HG03565 (cell line): ENCODE data around the gene GP2.

Source experiments
- ATAC-seq: cut with Tn5 transposase; IDR thresholded peaks from one replicate; pipeline ENCODE4 v1.9.1; 2021; ENCODE audit warnings: mild to moderate bottlenecking, moderate library complexity; ENCODE audit not compliant: unreplicated experiment

GP2 gene

GRCh38 chr16:20308266-20308665 lies 19.0 kb downstream of the GP2 start:
- no peak for ATAC-seq

GRCh38 chr16:20307791-20308190 lies 19.5 kb downstream of the GP2 start:
- ATAC-seq = no peak

DNA sequence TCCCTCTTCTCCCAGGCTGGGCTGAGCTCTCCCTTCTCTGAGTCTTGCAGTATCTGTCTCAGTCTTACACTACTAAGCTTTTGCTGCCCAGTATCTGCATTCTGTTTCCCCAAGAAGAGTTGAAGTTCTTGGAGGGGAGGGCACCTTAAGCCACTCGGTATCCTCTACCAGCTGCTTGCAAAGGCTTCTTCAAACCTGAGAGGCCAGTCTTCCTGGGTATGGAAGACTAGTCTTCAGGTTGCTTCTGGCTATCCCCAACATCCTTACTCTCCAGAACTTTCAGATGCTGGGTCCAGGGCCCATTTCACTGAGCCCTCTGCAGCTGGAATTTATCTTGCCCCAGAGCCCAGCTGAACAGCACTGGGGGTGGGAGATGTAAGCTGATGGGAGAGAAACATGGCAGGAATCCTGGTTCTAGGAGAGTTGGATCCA lies 20.1 kb downstream of the GP2 start:
- no peak for ATAC-seq

GRCh38 chr16:20306401-20306800 lies 20.9 kb downstream of the GP2 start:
- no peak for ATAC-seq

DNA sequence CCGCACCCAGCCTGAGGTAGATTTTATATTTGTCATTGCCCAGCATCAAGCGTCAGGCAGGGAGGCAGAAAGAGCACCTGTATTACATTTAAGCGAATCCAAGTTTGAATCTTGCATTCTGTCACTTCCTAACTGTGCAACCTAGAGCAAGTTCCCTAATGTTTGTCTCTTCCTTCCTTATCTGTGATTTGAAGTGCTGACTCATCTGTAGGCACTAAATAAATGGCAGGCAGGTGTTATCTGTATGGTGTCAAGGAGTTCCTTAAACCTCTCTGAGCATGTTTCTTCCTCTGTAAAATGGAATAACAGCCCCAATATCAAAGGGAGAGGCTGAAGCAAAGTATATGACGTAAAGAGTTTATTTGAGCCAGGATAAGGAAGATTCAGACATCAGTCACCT lies 24.3 kb downstream of the GP2 start:
- no peak for ATAC-seq

DNA sequence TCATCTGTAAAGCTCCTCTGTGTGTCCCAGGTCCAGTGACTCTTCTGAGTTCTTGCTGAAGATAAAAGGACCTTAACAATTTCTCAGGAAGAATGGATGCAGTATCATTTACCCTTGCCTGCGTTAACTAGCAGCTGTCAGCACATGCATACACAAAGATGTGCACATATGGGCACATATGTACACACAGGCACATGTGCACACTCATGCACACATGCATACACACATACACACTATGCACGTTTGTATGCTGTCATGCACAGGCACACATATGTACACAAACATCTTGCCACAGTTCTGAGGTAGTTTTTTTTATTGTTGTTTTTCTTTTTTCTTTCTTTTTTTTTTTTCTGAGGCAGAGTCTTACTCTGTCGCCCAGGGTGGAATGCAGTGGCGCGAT lies 24.9 kb downstream of the GP2 start:
- no peak for ATAC-seq

DNA sequence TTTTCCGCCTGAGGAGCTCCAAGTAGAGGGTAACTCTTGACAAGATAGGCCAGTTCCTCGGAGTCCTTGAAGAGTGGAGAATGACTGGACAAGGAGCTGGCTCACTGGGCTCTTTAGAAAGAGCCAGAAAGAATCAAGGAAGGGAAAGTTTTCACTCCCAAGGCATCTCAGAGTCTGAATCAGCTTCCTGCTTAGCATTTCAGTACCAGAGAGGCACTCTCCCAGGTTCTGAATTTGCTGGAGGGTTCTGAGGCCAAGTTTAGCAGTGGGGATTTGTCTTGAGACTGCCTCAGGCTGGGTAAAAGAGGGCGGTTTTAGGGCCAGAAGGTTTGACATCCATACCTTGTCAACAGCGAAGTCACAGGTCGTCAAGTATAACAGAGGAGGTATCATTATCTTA lies 25.5 kb downstream of the GP2 start:
- no peak for ATAC-seq

DNA sequence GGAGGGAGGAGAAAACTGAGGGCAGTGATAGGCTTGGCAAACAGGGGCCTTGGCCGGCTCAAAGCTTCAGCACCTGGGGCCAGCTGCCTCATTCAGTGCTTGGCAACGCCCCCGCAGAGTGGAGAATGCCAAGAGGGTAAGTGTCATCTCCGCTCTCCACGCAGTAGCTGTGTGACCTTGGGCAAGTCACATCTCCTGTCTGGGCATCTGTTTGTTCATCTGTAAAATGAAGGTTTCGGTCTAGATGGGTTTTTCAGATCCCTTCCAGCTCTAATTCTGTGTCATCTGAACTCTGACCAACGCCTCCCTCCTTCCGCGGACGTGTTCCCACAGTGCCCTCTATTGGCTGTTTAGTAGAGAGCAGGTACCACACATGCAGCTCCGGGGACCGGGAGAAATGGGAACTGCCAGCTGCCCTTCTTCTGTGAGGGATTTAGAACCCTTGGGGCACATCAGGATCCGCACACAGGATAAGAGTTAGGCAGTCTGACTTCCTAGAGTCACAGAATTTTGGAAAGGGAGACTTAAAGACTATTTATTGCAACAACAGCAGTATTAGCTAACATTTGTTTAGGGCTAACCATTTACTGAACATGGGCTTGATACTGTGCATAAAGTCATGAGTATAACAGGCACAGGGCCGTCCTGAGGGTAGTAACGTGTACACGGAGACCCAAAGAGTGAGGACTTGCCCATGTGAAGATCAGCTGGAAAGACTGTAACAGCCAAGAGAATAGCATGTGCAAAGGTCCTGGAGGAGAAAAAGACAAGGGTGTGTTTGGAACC lies 26.8 kb downstream of the GP2 start:
- no peak for ATAC-seq

GRCh38 chr16:20298452-20298851 lies 28.9 kb downstream of the GP2 start:
- ATAC-seq = no peak

- no peak for ATAC-seq
Observed at GRCh38 chr16:20291208-20292206, 35.8 kb downstream of the GP2 start.

GRCh38 chr16:20289571-20289970 lies 37.7 kb downstream of the GP2 start:
- ATAC-seq = no peak

- ATAC-seq = no peak
Observed at GRCh38 chr16:20285993-20286499, 41.3 kb downstream of the GP2 start.

- no peak for ATAC-seq
Observed at GRCh38 chr16:20280259-20280658, 47.1 kb downstream of the GP2 start.

DNA sequence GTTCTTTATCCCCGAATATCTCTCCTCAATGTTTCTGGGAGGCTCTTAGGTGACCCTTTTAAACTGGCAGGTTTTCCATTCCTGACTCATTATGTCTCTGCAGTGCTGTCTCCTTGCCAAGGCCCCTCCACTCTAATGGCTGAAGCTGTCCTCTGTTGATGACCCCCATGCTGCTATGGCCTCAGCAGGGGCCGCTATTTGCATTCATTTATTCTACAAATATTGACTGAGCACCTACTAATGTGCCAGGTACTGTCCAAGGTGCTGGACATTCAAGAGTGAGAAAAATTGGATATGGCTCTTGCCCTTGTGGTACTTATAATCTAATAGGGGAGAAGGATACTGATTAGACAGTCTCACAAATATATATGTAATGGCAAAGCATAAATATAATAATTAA lies 55.4 kb downstream of the GP2 start:
- no peak for ATAC-seq

- no peak for ATAC-seq
Observed at GRCh38 chr16:20268409-20268808, 58.9 kb downstream of the GP2 start.

DNA sequence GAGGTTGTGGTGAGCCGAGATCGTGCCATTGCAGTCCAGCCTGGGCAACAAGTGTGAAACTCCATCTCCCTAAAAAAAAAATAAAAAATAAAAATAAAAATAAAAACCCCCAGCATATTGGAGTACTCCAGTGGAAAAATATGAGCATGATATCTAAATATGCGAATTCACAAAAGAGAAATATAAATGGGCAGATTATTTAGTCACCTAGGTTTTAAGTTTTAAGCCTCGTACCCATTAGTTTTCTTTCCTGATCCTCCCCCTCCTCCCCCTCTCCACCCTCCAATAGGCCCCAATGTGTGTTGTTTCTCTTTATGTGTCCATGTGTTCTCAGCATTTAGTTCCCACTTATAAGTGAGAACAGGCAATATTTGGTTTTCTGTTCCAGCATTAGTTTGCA lies 62.3 kb downstream of the GP2 start:
- no peak for ATAC-seq

- ATAC-seq = no peak
Observed at GRCh38 chr16:20263138-20263855, 64.0 kb downstream of the GP2 start.

DNA sequence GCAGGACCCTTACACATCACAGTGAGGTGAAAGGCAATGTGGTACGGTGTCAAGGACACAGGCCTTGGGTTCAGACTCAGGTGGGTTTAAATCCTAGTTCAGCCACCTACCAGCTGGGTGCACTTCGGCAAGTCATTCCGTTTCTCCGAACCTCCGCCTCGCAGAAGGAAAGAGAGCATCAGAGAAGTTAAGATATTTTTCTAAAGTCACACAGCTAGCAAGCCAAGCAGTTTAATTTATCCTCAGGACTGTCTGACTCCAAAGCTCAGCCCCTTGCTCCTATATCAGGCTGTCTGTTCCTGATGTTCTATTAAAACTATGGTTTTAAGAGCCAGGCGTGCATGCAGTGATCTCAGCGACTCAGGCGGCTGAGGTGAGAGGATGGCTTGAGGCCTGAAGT lies 65.1 kb downstream of the GP2 start:
- no peak for ATAC-seq

DNA sequence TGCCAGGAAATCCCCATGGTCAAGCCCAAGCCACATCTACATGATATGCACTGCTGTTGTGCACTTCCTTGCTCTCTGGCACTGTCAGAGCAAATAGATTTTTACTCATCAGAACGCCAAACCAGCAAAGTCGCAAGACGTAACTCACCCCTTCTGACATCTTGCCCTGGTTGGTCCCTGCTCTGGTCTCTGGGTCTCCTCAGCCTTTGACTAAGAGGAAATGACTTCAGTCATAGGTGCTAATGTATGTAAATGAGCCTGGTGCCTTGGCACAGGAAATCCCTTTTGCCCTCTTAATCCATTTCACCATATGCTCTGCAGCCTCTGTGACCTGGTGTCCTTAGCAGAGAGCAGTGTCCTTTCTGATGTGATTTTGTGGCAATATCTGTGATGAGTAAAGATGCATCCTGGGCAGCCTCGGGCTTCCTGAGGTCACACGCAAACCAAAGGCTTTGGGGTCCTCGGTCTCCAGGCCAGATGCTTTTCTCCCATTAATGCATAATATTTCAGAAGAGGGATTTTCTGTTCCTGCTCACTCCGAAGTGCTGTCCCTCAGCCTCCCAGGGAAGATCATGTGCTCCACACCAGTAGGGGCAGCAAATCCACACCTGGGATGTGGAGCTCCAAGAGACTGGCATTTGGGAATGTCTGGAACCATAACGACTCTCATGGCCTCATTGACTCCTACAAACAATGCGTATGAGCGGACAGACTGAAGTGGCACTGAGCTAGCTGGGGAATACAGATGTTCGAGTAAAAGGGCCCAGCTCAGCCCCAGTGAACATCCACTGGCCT lies 66.9 kb downstream of the GP2 start:
- ATAC-seq = no peak
